GM12878 (cell line): ENCODE results near the gene PANX2. TPM values are rescaled to one million over a fixed set of nuclear protein-coding genes. Genes with fewer than 3 reads are reported as not detected.

Source experiments
- ATAC-seq: fragments of 200-7000 bp; cut with Tn5 transposase; 3 replicates; pipeline ENCODE4 v1.9.1; 2020; ENCODE audit warnings: mild to moderate bottlenecking, moderate library complexity
- BruUV-seq: library from RNA; stranded (reverse); fragments of 400-500 nt; replicated peaks from 2 replicates; lab custom pipeline; 2021; lab: Mats Ljungman, UMichigan
- CTCF ChIA-PET: fragments of 300-600 bp; sonication (Branson Sonifier 250); formaldehyde crosslinking; extraction: SDS; loops from one replicate; lab custom pipeline; 2021; ENCODE audit warnings: inconsistent platforms; lab: Yijun Ruan, JAX
- POLR2A ChIA-PET: fragments of 350-600 bp; formaldehyde crosslinking; extraction: SDS; loops from one replicate; lab custom pipeline; 2021; ENCODE audit warnings: inconsistent platforms; lab: Charles Lee
- RAD21 ChIA-PET: fragments of 300-600 bp; sonication (Branson Sonifier 250); formaldehyde crosslinking; loops from one replicate; lab custom pipeline; 2023; ENCODE audit warnings: antibody characterized with exemption; ENCODE audit not compliant: unreplicated experiment; lab: Charles Lee
- SMC1A ChIA-PET: fragments of 300-600 bp; sonication (Branson Sonifier 250); formaldehyde crosslinking; loops from one replicate; lab custom pipeline; 2023; ENCODE audit not compliant: unreplicated experiment, uncharacterized antibody; lab: Charles Lee
- DNase-seq: peaks from one replicate; pipeline ENCODE4 v3.0.0-alpha.2; 2011; ENCODE audit warnings: low read depth, low spot score
- FAIRE-seq: peaks from 3 replicates; lab custom pipeline; 2011; peaks lifted over from hg19 to GRCh38; lab: Jason Lieb, UNC
- H2AFZ ChIP-seq: 2 replicates; pipeline ENCODE4 v1.6.0; 2011; ENCODE audit warnings: low read depth, low read length, control low read depth; ENCODE audit not compliant: control insufficient read depth
- H3K27ac ChIP-seq: 2 replicates; pipeline ENCODE4 v1.5.1; 2011; ENCODE audit warnings: control low read depth; ENCODE audit not compliant: control insufficient read depth, insufficient read depth
- H3K27me3 ChIP-seq, 2 experiments: replicated peaks in 1 of 2; 2 replicates each; pipeline versions ENCODE4 v1.6.0 to v1.6.1; 2011; ENCODE audit warnings: low read length in 1 of 2; ENCODE audit not compliant: control insufficient read depth in 2 of 2, insufficient read depth in 2 of 2
- H3K36me3 ChIP-seq, 2 experiments: 2 replicates each; pipeline ENCODE4 v1.5.1; 2011; ENCODE audit warnings: low read length in 1 of 2; ENCODE audit not compliant: control insufficient read depth in 2 of 2, insufficient read depth in 2 of 2
- H3K4me1 ChIP-seq: 2 replicates; pipeline ENCODE4 v1.6.1; 2011; ENCODE audit warnings: mild to moderate bottlenecking, low read length, moderate library complexity, mixed read lengths; ENCODE audit not compliant: control insufficient read depth, insufficient read depth
- H3K4me2 ChIP-seq: 2 replicates; pipeline ENCODE4 v1.6.0; 2011; ENCODE audit warnings: control low read depth; ENCODE audit not compliant: control insufficient read depth, insufficient read depth
- H3K4me3 ChIP-seq: fragments of 200-600 bp; sonication (generic); 2 replicates; pipeline ENCODE4 v1.5.1; 2016
- H3K79me2 ChIP-seq: 2 replicates; pipeline ENCODE4 v1.6.0; 2011; ENCODE audit warnings: low read length; ENCODE audit not compliant: control insufficient read depth, insufficient read depth
- H3K9ac ChIP-seq: 2 replicates; pipeline ENCODE4 v1.8.0; 2011; ENCODE audit warnings: low read length, control low read depth, mixed read lengths; ENCODE audit not compliant: control insufficient read depth, insufficient read depth
- H3K9me3 ChIP-seq: replicated peaks from 3 replicates; pipeline ENCODE4 v1.5.1; 2011; ENCODE audit warnings: mild to moderate bottlenecking, low read length; ENCODE audit not compliant: control insufficient read depth, insufficient read depth
- H4K20me1 ChIP-seq: 2 replicates; pipeline ENCODE4 v1.6.0; 2011; ENCODE audit not compliant: control insufficient read depth, insufficient read depth
- E2F8 ChIP-seq: fragments of 450-650 bp; IDR thresholded peaks from 2 replicates; pipeline ENCODE4 v1.6.1; 2018; ENCODE audit warnings: mild to moderate bottlenecking, low read depth, moderate library complexity; ENCODE audit not compliant: partially characterized antibody
- EGR1 ChIP-seq, 2 experiments: IDR thresholded peaks; 1 replicate in 1 of 2; 2 replicates in 1 of 2; pipeline ENCODE4 v1.6.1; 2011 to 2012; ENCODE audit warnings: low read depth in 2 of 2, low read length in 2 of 2, borderline replicate concordance in 1 of 2, mild to moderate bottlenecking in 1 of 2, moderate library complexity in 1 of 2
- PAX5 ChIP-seq: IDR thresholded peaks from 2 replicates; pipeline ENCODE4 v1.6.1; 2011; ENCODE audit warnings: low read depth, low read length, borderline replicate concordance
- PBX3 ChIP-seq: IDR thresholded peaks from 2 replicates; pipeline ENCODE4 v1.6.1; 2011; ENCODE audit warnings: mild to moderate bottlenecking, low read depth, low read length, moderate library complexity; ENCODE audit not compliant: insufficient replicate concordance
- POLR2A ChIP-seq: IDR thresholded peaks from 2 replicates; pipeline ENCODE4 v1.6.1; 2011; ENCODE audit warnings: low read depth, mild to moderate bottlenecking, low read length
- RB1 ChIP-seq: fragments of 450-650 bp; formaldehyde crosslinking; IDR thresholded peaks from 2 replicates; pipeline ENCODE4 v1.6.1; 2017; ENCODE audit warnings: mild to moderate bottlenecking, borderline replicate concordance
- SMAD5 ChIP-seq: IDR thresholded peaks from 2 replicates; pipeline ENCODE4 v1.6.1; 2016; ENCODE audit warnings: antibody characterized with exemption, low read depth
- ZBTB40 ChIP-seq: fragments of 450-650 bp; IDR thresholded peaks from 2 replicates; pipeline ENCODE4 v1.6.1; 2016; ENCODE audit warnings: mild to moderate bottlenecking, moderate library complexity, borderline replicate concordance
- WGBS: methylation state at CpG from one replicate; pipeline ENCODE4 v1.1.6; 2016; ENCODE audit warnings: low lambda C conversion rate; ENCODE audit not compliant: insufficient replicate concordance, insufficient coverage; ENCODE audit errors: missing lambda C conversion rate; 5-methylcytosine and 5-hydroxymethylcytosine counted together
- in situ Hi-C: fragments of 300-500 bp; cut with MboI; formaldehyde crosslinking; loops from 9 replicates; pipeline ENCODE4 v1.14.3; 2018; ENCODE audit warnings: mixed read lengths
- intact Hi-C: fragments of 100-400 bp; cut with micrococcal nuclease; formaldehyde crosslinking; loops from one replicate; pipeline ENCODE4 v1.14.2; 2022; ENCODE audit not compliant: unreplicated experiment
- polyA plus RNA-seq, 11 experiments: library from polyadenylated mRNA; depleted of rRNA in 4 of 11; unstranded in 6 of 11; stranded (reverse) in 5 of 11; fragments of >200 nt; fragmentation: Nextera tagmentation in 4 of 11; fragmentation: Illumina TruSeq in 1 of 11; extraction: Ambion mirVana in 4 of 11; extraction: Trizol in 1 of 11; gene quantifications; 1 replicate in 1 of 11; 2 replicates in 10 of 11; pipeline versions ENCODE4 v1.2.1 to v1.2.3, GENCODE V29; 2011 to 2016; ENCODE audit warnings: inconsistent platforms in 2 of 11, missing spikeins in 2 of 11, low read depth in 1 of 11
- total RNA-seq, 4 experiments: library from RNA; depleted of rRNA in 3 of 4; stranded (reverse); fragments of >200 nt in 3 of 4; fragmentation: Illumina TruSeq in 1 of 4; extraction: Trizol in 1 of 4; gene quantifications; 2 replicates each; pipeline versions ENCODE4 v1.2.1 to v1.2.3, GENCODE V29; 2013 to 2021

Gene PANX2
- total and polyA plus RNA-seq, 10 of the 15 experiments (the other 5 are each of a cell fraction or from before 2014, with no cell fraction given): 0.04 to 0.44 (median 0.17) TPM; not detected in 5

DNA sequence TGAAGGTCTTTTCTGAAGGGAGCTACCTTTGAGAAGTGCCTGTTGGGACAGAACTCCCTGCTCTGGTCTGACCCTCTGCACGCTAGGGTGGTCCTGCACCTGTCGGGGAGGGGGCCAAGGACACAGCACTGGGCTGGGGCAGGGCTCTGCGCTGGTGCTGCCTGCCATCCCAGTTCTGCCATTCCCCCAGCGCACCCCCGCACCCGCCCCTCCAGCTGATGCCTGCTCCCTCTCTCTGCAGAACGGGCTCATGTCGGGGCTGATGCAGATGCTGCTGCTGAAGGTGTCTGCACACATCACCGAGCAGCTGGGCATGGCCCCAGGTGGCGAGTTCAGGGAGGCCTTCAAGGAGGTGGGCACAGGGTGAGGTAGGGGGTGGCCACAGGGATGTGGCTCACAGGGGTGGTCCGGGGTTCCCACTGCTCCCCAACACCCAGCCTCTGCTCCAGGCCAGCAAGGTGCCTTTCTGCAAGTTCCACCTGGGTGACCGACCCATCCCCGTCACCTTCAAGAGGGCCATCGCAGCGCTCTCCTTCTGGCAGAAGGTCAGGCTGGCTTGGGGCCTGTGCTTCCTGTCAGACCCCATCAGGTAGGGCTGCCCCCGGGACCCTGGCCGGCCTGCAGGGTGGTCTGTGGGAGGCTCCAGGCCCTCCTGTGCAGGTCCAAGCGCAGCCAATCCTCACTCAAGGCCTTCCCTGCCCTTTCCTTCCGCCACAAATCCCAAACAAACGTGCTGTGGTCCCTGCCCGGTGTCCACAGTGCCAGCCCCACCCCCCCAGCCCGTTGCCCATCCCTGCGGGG is 26.7 kb downstream of the PANX2 start (continued):
- TF ChIP-seq ZBTB40: no peak

DNA sequence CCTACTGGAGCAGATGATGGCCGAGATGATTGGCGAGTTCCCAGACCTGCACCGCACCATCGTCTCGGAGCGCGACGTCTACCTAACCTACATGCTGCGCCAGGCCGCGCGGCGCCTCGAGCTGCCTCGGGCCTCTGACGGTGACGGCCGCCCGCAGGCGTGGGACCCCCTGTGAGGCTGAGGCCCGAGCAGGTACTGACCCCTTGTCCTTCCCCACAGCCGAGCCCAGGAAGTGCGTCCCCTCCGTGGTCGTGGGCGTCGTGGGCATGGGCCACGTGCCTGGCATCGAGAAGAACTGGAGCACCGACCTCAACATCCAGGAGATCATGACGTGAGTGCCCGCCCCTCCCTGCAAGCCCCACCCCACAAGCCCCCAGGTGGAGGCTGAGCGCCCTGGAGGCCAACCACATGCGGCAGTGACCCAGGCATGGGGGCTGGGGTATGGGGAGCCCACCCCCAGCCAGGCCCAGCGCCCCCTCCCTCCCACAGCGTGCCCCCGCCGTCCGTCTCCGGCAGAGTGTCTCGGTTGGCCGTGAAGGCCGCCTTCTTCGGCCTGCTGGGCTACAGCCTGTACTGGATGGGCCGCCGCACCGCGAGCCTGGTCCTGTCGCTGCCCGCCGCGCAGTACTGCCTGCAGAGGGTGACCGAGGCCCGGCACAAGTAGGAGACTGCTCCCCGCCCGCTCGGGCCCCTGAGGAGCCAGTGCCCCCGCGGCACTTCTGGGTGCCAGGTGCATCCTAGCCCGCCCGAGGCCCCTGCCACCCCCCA is 27.5 kb downstream of the PANX2 start:
- peaks cover 31% of the 10 kb centered on the region for H3K4me1 ChIP-seq
- H3K4me3 ChIP-seq: no peak overlapping the region
- POLR2A ChIA-PET: no interaction called here
- CTCF ChIA-PET: no interaction called here
- peaks cover 0 to 44% of the 10 kb centered on the region in 2 experiments for H3K36me3 ChIP-seq
- no peak overlapping the region for H2AFZ ChIP-seq
- no peaks in the 10 kb centered on the region for H3K27me3 ChIP-seq
- no peak for DNase-seq
- in situ Hi-C loops: no loop called here
- BruUV-seq: no TSS peak
- H3K79me2 ChIP-seq: peaks cover 27% of the 10 kb centered on the region
- FAIRE-seq: no peak
- no peaks in the 10 kb centered on the region for H4K20me1 ChIP-seq
- WGBS: 95% methylated on average over 47 of the region's 61 CpGs
- no peak overlapping the region for H3K4me2 ChIP-seq
- intact Hi-C loops: loop anchor here (10.0 kb wide), 1 partner anchor 263 kb away; no protein-coding TSS in a partner anchor
- ATAC-seq: no peak
- SMC1A ChIA-PET: no interaction called here
- TF ChIP-seq PBX3 (no peak), POLR2A (peak; percentile 38; the same call in 1 of the 2 replicates), RB1 (no peak), EGR1 (IDR thresholded peaks at IDR 0.05; ENCODE audit: borderline replicate concordance in 1 of 2, low read depth in 2 of 2, low read length in 2 of 2) (peak in 1 of 2 experiments; percentile 3; a peak in 1 of 3 replicates), E2F8 (no peak), PAX5 (no peak), SMAD5 (no peak)
- TF ChIP-seq, all 136 proteins: peak for 2
- H3K9me3 ChIP-seq: no peaks in the 10 kb centered on the region
- H3K27ac ChIP-seq: no peak overlapping the region
- H3K9ac ChIP-seq: no peak overlapping the region
- RAD21 ChIA-PET: no interaction called here
